Nephron (organoid): ENCODE data around the gene ADAMTS2.

ENCODE experiments used
- H3K27ac Mint-ChIP-seq, 3 experiments: 2 replicates each; pipeline ENCODE4 v1.8.0; 2020; ENCODE audit warnings: mixed read lengths in 3 of 3, mild to moderate bottlenecking in 2 of 3, moderate library complexity in 1 of 3
- H3K27me3 Mint-ChIP-seq: 2 replicates; pipeline ENCODE4 v1.8.0; 2021; ENCODE audit warnings: low read depth, mild to moderate bottlenecking, moderate library complexity, mixed read lengths
- H3K36me3 Mint-ChIP-seq: 2 replicates; pipeline ENCODE4 v1.8.0; 2020; ENCODE audit warnings: low read depth, mixed read lengths
- H3K4me1 Mint-ChIP-seq: 2 replicates; pipeline ENCODE4 v1.8.0; 2020; ENCODE audit warnings: mixed read lengths
- H3K4me3 Mint-ChIP-seq, 3 experiments: 2 replicates each; pipeline ENCODE4 v1.8.0; 2020; ENCODE audit warnings: mild to moderate bottlenecking in 3 of 3, mixed read lengths in 3 of 3, moderate library complexity in 2 of 3
- H3K9me3 Mint-ChIP-seq: 2 replicates; pipeline ENCODE4 v1.8.0; 2020; ENCODE audit warnings: mixed read lengths
- CTCF ChIP-seq, 3 experiments: fragments of 200-600 bp; sonication (generic); IDR thresholded peaks; one replicate each; pipeline ENCODE4 v1.5.0; 2021; ENCODE audit warnings: antibody characterized with exemption in 3 of 3; ENCODE audit not compliant: unreplicated experiment in 3 of 3

The ADAMTS2 gene

GRCh38 chr5:179310439-179311090, 34.7 kb downstream of the ADAMTS2 start:
- Mint-ChIP-seq H3K4me1 (peaks cover 37% of the 10 kb centered on the region), H3K9me3 (peaks cover 7% of the 10 kb centered on the region), H3K27me3 (peaks cover 9% of the 10 kb centered on the region), H3K36me3 (peaks cover 1% of the 10 kb centered on the region), H3K27ac (no peak overlapping the region), H3K4me3 (no peak overlapping the region)
- no peak for TF ChIP-seq CTCF (IDR thresholded peaks at IDR 0.05; ENCODE audit: unreplicated experiment in 3 of 3)

GRCh38 chr5:179309751-179310320, 35.4 kb downstream of the ADAMTS2 start:
- Mint-ChIP-seq H3K27ac (no peak overlapping the region), H3K4me1 (peaks cover 30% of the 10 kb centered on the region), H3K27me3 (peaks cover 6% of the 10 kb centered on the region), H3K36me3 (peaks cover 4% of the 10 kb centered on the region), H3K4me3 (no peak overlapping the region), H3K9me3 (peaks cover 12% of the 10 kb centered on the region)
- TF ChIP-seq CTCF (IDR thresholded peaks at IDR 0.05; ENCODE audit: unreplicated experiment in 3 of 3), result no peak

GRCh38 chr5:179309383-179309670, 35.9 kb downstream of the ADAMTS2 start:
- no peak for TF ChIP-seq CTCF (IDR thresholded peaks at IDR 0.05; ENCODE audit: unreplicated experiment in 3 of 3)
- H3K9me3 Mint-ChIP-seq, result peaks cover 17% of the 10 kb centered on the region
- no peak overlapping the region for H3K4me3 Mint-ChIP-seq
- no peak overlapping the region for H3K27ac Mint-ChIP-seq
- H3K4me1 Mint-ChIP-seq, result peaks cover 27% of the 10 kb centered on the region
- H3K27me3 Mint-ChIP-seq, result peaks cover 5% of the 10 kb centered on the region
- peaks cover 4% of the 10 kb centered on the region for H3K36me3 Mint-ChIP-seq

GRCh38 chr5:179308563-179309382, 36.5 kb downstream of the ADAMTS2 start:
- peaks cover 29% of the 10 kb centered on the region for H3K4me1 Mint-ChIP-seq
- peaks cover 5% of the 10 kb centered on the region for H3K27me3 Mint-ChIP-seq
- no peak overlapping the region for H3K27ac Mint-ChIP-seq
- TF ChIP-seq CTCF (IDR thresholded peaks at IDR 0.05; ENCODE audit: unreplicated experiment in 3 of 3), result no peak
- H3K9me3 Mint-ChIP-seq, result peaks cover 21% of the 10 kb centered on the region
- no peak overlapping the region for H3K4me3 Mint-ChIP-seq
- H3K36me3 Mint-ChIP-seq, result peaks cover 4% of the 10 kb centered on the region

- Mint-ChIP-seq H3K9me3 (peaks cover 24% of the 10 kb centered on the region), H3K36me3 (peaks cover 4% of the 10 kb centered on the region), H3K4me1 (peaks cover 36% of the 10 kb centered on the region), H3K27ac (no peak overlapping the region), H3K4me3 (no peak overlapping the region), H3K27me3 (peaks cover 5% of the 10 kb centered on the region)
- no peak for TF ChIP-seq CTCF (IDR thresholded peaks at IDR 0.05; ENCODE audit: unreplicated experiment in 3 of 3)
These were observed 37.3 kb downstream of the ADAMTS2 start for GRCh38 chr5:179307931-179308471.
